Measurements from ENCODE around the gene KIFAP3.

Gene KIFAP3

DNA sequence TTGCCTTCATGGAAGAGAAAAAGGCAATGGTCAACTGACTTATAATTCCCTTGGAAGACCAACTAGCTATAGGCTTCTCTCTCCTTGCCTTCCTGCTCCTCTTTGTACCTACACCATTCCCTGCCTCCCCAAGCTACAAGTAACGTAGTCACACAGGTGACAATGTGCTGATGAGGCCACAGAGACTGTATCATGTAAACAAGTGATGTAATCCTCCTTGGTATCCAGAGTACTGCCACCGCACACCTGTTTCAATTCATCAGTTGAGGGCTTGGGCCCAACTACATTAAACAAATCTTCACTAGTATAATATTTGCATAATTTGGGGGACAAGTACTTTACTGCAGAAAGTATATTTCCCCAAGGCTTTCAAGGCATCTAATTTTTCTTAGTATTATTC is 104.4 kb downstream of the KIFAP3 start:
- DNase-seq, result no peak

DNA sequence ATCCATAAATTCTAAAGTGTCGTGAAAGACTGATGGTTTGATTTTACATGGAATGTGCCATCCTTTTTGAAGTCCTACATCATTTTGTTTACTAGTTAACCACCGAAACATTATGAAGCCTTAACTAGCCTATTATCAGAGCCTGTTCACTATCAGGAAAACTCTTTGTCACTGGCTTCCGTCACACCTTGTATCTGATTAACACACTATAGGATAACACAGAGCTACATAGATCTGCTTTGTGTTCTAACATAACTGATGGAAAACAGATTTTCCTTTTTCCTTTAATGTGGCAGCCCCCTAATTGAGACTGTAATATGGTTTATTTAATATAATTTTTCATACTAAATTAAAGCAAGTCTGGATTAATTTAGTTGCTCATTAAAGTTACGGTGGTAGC is 106.3 kb downstream of the KIFAP3 start:
- no peak for DNase-seq

DNA sequence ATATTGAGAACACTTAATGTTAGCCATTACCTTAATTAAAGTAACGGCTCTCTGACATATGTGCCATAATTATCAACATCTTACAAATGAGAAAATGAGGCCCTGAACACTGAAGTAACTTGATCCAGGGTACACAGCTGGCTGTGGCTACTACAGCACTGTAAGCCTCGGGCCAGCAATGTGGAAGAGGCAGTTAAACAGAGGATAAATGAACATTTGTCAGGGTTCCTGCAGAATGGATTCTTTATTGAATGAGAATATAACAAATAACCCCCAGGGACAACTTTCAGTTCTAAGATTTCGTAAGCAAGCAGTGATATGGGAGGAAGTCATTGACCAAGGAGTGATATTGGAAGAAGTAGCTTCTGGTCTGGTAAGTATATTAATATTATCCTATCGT is 110.3 kb downstream of the KIFAP3 start:
- DNase-seq, result no peak

DNA sequence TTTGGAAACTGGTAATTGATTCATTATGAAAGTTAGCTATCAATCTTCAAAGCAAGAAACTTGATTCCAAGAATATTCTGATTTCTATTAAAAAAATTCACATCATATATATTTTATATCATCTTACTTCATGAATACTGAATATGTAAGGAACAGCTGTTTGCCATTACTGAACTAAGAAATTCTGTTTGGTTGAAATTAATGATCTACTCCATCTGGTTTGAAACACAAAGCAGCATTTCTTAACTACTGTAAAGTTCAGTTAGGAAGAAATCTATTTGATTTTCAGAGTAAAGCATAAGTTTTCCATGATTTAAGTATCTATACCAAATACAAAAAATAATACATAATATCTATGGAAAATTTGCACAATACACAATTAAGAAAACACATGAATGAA is 114.8 kb downstream of the KIFAP3 start:
- no peak for DNase-seq

DNA sequence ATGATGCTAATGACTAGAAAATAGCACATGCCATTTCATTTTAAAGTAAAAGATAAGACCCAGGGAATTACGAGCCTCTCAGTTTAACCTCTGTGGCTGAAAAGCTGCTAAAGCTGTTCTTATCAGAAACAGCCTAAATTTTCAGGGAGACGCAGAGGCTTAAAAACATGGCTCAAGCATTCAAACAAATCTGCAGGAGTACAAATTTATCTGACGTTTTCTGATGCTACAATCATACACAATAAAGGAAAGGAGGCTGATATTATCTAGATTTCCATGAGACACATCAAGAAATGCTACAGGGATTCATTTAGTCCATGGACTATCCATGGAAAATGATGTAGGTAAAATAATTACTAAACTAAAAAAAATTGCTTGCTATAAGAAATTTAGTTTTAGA is 115.5 kb downstream of the KIFAP3 start:
- DNase-seq, result no peak

DNA sequence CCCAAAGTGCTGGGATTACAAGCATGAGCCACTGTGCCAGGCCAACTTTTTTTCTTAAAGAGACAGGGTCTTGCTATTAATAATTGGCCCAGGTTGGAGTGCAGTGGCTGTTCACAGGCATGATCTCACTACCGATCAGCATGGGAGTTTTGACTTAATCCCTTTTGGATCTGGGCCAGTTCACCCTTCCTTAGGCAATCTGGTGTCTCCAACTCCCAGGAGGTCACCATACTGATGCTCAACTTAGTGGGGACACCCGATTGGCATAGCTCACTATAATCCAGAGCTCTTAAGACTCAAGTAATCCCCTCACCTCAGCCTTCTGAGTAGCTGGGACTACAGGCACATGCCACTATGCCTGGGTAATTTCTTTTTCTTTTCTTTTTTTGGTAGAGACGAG is 116.6 kb downstream of the KIFAP3 start:
- DNase-seq, result no peak

DNA sequence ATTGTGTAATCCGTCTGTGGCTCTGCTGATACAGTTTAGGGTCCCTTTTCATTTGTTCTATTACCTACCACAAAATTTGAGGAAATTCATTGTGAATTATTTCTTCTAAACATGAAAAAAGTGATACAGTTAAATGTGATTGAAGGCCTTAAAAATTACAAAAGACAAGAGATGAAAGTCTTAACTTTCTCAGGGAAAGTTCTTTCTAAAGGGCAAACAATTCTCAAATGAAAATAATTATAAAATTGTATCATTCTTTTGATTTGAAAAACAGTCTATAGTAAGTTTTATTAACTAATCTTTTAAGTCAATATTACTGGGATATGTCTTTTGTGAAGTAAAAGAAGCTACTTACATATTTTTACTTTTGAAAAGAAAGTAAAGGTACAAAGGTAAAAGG is 123.4 kb downstream of the KIFAP3 start:
- no peak for DNase-seq

DNA sequence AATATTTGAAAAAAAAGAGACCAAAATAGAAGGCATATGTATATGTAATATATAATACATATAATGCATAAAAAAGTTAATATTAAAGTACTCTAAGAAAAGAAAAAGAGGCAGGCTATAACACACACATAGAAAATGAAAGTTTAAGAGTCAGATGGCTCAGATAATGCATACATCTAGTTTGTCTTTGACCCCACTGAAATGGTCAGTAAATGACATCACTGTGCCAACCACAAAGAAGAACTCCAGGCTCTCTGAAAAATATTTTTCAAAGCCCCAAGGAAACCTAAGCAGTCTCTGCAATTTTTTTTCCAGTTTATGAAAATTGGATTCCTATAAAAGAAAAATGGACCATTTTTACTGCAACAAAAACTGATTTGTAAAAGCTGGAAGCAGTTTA is 125.4 kb downstream of the KIFAP3 start:
- DNase-seq, result no peak

DNA sequence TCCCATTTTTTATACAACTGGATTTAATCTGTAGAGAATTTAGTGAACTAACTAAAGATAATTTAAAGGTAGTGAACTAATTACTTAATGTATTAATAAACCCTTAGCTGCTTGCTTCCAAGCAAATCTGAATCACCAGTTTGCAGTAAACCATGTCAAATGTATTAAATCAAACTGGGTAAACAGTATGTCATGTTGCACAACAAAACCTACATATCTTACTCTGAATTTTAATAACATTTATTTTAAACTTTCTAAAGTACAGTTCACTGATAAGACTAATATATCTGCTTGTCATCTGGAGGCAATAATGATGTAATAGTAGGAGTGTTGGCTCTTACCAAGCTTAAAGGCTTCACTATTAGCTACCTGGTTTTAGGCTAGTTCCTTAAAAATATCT is 128.3 kb downstream of the KIFAP3 start:
- no peak for DNase-seq

DNA sequence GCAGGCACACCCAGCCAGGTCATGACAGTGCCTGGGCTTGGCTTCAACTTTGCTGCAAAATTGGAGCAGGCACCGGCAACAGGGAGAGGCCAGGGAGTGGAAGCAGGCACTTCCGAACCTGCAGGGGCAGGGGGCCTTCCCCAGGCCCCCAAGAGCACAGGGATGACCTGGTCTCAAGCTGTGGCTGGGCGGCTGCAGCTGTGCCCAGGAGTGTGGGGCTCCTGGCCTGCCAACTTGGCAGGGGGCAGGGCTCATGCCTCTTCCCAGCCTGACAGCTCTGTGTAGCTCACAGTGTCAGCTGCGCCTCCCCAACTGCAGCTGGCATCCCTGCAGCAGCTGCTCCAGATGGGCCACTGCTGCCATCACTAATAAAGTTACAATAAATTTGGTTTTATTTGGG is 129.3 kb downstream of the KIFAP3 start:
- DNase-seq, result no peak

DNA sequence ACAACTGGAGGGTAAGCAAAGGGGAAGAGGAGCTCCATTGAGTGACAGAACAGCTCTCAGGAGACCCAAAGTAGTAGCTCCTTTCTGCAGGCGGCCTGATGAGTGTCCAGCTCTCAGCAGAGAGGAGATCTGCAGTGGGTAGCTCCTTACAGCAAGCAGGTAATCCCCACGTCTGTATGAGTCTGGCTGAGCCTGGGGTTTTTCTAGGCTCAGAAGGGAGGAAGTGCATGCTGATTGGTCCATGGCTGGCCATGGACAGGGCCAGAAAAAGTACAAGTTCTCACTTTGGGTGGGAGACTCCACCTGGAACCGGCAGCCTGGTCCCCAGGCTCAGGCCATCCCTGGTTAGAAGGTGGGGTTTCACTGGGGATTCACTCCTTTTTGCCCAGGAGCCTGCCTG is 129.9 kb downstream of the KIFAP3 start:
- no peak for DNase-seq

DNA sequence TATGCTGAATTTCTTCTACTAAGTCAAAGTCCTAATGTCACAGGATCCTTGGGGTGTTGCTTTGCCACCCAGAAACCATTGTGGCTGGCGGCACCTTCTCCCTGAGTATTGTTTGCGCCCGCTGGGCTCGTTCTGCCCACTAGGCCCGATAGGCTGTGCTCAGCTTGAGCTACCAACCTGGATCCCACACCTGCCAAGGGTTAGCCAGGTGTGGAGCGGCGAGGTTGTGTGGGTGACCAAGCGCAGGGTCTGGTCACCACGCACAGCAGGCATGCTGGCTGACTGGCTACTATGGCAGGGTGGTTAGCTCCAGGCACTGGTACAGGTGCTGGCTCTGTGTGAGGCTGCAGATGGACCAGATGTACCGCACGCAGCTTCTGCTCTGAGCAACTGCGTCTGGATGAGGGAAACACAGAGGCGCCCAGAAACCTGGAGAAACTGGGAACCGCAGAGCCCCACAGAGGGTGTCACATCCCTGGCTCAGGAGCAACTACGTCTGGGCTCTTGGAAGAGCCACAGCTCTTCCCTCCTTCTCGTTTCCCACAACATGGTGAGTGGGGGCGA is 130.4 kb downstream of the KIFAP3 start:
- DNase-seq, result no peak

DNA sequence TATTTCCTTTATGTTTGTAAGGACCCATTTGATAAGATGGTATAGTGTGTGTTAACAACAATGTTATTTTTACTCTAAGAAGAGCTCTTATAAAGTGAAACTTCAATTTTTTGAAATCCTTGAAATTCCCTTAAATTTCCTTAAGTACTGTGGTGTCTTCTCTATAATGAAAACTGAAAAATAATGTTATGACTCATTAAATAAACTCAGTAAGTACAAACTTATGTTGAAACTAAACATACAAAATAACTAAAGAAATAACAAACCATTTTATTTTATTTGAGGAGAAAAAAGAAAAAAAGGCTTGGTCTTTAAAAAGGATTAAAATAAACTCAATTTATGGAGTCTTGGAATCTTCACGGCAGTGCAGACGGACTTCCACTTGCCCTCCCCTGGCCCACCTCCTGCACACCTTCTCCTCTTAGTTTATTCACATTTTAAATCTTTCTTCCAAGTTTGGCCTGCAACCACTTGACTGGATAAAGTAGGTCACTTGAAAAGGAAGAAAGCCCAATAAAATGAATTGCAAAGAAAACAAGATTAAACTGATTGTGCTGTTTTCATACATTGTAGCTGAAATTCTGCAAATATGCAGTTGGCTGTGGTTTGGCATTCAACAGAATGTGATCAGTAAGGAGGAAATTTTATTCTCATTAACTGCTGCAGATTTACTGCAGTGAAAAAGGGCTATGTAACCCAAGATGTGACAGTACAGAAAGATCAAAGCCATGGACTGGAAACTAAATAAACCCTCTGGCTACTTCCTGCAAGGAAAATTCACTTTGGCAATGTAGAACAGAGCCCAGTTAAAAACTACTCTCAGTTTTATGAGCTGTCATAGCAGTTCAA is 132.3 kb downstream of the KIFAP3 start:
- no peak for DNase-seq

DNA sequence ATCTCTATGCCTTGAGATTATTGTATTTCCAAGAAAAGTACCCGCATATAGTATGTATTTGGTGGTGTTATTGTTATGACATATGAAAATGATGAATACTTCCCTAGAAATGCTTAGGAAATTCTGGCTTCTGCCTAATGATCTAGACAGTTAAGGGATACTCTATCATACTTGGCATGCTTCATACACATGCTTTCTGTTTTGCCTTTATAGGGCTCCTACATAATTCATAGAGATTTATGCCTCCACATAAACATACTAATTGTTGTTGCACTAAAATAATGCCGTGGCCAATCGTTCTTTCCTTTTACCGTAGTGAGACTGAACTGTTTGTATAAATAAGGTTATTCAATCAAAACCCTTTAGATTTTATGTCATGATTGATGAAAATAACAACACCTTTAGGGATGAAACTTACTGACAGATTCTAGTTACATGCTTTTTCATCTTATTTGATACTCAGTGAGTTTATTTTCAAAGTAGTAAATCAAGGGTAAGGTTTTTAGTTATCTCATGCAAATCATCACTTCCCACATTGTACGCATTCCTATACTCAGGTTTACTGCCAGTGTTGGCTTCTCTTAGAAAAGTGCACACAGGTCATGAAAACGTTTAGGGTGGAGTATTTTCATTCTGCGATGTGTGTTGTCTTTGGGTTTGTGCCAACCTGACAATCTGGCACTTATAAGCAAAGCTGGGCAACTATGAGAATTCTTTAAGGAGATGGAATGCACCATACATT is 140.3 kb downstream of the KIFAP3 start:
- DNase-seq, result no peak

DNA sequence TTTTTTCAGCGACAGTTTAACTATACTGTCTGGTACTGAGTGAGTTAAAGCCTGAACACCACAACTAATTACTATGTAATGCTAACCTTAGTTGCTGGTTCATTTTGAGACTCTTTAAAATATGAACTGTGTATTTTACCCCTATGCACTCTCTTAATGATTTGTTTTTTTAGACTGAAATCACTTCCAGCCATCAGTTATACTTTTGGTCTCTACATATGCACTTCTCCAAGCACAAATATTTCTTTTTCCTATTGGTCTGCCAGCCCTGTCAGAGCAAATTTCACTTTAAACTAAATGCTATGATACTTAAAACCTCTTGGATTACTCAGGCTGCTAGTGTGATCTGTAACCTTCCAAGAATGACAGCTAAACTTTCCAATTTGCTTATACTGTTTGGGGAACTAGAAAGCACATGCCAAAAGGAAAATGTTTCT is 142.7 kb downstream of the KIFAP3 start:
- DNase-seq, result no peak

DNA sequence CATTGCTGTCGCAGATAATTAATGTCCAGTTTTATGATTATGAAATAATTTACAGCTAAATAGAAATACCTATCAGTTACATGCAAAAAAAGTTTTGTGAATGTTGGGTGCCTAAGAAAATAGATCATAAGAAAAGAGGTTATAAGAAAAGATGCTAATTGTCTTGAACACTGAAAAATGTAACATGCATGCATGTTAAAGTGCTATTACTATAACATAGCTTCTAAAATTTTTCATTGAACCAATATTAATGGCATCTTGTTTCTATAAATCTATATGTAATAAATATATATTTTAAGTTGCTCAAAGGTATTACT is 145.3 kb downstream of the KIFAP3 start:
- DNase-seq, result no peak

DNA sequence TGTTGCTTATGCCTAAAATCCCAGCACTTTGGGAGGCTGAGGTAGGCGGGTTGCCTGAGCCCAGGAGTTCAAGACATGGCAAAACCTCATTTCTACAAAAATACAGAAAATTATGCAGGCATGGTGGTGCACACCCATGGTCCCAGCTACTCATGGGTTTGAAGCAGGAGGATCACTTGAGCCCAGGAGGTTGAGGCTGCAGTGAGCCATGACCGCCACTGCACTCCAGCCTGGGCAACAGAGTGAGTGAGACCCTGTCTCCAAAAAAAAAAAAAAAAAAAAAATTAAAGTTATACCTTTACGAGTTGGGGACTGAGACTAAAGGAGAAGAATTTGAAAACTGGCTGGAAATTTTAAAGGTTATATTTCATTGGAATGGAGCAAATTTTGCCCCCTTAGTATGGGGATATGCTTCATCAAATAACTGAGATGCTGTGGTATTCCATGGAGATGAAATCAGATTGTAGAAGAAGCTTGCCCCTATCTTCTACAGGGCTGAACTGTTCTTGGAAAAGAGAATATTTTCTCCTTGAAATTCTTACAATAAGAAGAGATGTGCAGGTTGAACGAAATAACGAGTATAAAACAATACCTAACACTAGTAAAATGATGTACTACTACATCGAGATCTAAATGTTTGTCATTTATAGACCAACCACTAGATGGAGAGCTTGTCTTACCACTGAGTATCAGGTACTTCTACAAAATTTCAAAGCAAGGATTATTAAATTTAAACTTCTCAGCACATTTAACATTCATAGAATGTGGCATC is 145.9 kb downstream of the KIFAP3 start:
- peak; percentile 57 for DNase-seq

DNA sequence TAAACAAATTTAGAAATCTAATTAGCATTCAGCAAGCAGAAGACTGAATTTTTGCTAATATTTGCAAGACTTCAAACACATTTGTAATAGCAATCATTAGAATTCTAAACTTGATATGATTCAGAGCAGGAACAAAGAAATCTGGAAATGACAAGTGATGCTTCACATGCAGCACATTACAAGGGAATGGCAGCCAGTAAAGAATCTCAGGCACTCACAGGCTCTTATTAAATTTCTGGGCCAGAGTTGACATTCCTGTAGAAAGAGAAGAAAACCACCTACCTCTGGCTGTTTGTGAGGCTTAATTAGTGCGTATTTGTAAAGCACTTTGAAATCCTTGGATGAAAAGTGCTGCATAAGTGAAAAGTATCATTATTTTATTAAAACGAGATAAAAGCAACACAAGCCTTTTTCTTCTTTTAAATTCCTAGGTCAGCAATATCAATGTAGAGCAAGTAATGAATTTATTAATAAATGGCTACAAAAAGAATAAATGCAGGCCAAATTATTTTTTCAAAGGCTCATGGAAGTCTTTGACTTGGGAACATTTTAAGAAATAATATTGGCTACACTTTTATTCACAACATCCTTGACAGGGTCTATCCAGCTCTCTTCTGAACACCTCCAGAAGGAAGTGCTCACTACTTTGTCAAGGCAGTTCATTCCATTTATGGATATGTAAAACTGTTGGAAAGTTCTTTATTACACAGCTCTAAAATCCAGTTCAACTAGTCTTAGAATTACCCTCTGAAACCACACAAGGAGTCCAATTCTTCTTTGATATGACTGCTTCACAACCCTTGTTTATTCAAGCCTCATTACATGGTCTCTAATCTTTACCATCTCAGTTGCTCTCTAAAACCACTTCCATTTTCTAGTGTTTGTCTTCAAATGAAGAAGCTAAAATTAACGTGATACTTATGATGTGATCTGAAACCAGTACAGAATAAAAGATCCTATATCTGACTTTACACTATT is 148.7 kb downstream of the KIFAP3 start:
- DNase-seq, result peak; percentile 10

DNA sequence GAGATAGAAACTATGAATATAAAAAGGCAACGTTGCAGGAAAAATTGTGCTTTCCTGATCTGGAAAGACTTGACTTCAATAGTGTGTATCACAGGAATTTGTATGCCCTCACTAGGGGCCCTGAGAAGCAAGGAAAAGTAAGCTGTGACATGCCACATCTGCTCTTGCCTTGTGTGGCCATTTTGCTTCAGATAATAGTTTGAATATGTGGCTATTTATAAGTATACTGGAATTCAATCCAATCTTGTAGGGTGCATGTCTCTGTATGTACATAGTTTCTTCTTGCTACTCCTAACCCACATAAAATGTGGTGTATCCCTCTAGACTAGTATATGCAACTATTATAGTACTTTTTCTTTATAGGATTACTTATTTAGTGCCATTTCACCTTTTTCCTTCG is 149.7 kb downstream of the KIFAP3 start:
- DNase-seq, result no peak

DNA sequence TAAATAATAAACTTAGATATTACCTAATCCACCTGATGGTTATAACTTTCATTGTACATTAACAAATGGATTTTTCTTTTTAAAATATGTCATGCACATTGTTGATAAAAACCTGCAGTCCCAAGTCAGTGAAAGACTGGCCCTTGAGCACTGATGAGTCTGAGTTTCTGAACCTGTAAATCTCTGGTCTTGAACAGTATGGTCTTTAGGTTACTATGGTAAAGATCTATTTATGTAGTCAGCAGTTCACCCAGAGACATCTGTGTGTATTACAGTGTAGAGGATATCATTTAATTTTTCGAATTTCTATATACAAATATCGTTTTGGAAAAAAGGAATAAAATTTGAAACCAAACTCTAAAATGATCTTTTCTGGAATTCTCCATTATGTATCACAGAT is 150.4 kb downstream of the KIFAP3 start:
- no peak for DNase-seq

DNA sequence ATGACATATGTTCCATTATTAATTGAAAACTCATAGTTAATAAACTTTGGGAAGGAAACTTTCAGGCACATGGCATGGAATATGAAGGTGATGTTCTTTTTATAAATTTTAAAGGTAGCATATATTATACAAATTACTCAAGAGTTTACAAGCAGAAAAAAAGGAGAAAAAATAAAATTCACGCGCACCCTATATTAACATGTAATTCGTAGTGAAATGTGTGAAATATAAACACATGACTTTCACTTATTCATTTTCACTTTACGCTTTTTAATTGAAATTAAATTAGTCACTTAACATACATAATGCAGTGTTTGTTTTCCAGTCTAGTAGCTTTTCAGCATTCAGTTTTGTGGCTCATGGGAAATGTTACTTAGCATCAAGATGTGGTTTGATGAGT is 153.4 kb downstream of the KIFAP3 start:
- no peak for DNase-seq

DNA sequence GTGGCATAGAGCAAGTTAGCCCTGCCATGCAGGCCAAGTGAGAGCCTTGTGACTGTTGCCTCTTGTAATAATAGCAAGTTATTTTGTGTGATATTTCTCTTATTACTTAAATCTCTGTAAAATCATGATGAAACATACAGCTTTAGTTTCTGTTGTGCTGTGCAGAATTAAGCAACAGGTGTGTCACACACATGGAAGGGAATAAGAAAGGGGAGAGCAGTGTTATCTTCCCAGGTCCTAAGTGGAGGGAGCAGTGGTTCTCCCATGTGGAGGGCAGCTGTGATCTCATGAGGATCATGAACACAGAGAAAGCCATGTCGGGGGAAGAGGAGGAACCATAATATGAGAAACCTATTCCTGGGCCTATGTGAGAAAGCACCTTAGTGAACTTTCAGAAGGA is 155.6 kb downstream of the KIFAP3 start:
- DNase-seq, result no peak
